Omental fat pad (tissue), 4 donors: ENCODE measurements around the gene PTPA. TPM values are rescaled to one million over a fixed set of nuclear protein-coding genes. Genes with fewer than 3 reads are reported as not detected.

ENCODE experiments used
- ATAC-seq: fragments of 150-250 bp; one replicate; pipeline ENCODE4 v1.9.1; 2016; ENCODE audit warnings: mild to moderate bottlenecking, moderate library complexity; ENCODE audit not compliant: low FRiP score
- DNase-seq: peaks from one replicate; pipeline ENCODE4 v3.0.0-alpha.2; 2019; ENCODE audit warnings: low spot score
- total RNA-seq, 4 donors: library from RNA; depleted of rRNA; stranded (reverse); fragments of >200 nt; gene quantifications; one replicate each; pipeline ENCODE4 v1.1.0, GENCODE V29; 2016
- TF ChIP-seq, protein P1 (sequence below), 3 donors: fragments of 450-650 bp; IDR thresholded peaks; one replicate each; pipeline ENCODE4 v1.5.1; 2016 to 2017; ENCODE audit warnings: antibody characterized with exemption in 3 of 3, mild to moderate bottlenecking in 3 of 3, moderate library complexity in 2 of 3

The PTPA gene
- total RNA-seq, 4 donors from 2014 or later: 37.2 to 49.5 (median 41.8) TPM

DNA sequence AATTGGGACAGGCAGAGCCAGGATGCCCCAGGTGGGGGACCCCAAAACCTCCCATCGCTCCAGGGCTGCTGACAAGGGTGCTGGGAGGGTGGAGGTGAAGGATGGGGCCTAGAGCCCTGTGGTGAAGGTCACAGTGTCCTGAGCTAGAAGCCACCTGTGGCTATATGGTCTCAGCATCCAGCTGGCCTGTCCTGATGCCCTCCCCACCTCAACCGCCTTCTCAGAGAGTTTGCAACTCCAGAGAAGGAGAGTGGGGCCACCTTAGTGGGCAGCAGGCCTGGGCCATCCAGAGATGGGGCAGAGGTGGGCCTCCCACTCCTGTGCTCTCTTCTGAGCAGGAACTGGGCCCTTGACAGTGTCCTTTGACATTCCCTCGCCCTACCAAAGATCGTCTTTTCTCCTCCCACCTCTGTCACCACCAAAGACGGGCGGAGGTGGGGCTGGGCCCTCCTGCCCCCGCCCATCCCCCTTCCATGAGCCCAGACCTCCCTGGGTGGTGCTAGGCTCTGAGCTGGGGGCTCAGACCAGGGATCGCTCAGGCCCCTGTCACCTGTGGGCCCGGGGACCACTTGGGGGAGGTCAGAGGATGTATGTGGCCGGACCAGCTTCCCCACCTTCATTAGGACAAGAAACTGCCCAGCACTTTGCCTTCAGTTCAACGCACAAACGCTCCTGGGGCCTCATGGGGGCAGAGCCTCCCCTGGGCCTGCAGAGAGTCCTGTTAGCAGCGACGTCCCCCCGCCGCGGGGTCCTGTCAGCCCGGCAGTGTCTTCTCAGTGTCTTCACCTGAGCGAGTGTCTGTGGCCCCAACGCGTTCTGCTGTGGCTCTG, 40.3 kb upstream of the PTPA start:
- ATAC-seq: no peak
- TF ChIP-seq, protein P1, sequence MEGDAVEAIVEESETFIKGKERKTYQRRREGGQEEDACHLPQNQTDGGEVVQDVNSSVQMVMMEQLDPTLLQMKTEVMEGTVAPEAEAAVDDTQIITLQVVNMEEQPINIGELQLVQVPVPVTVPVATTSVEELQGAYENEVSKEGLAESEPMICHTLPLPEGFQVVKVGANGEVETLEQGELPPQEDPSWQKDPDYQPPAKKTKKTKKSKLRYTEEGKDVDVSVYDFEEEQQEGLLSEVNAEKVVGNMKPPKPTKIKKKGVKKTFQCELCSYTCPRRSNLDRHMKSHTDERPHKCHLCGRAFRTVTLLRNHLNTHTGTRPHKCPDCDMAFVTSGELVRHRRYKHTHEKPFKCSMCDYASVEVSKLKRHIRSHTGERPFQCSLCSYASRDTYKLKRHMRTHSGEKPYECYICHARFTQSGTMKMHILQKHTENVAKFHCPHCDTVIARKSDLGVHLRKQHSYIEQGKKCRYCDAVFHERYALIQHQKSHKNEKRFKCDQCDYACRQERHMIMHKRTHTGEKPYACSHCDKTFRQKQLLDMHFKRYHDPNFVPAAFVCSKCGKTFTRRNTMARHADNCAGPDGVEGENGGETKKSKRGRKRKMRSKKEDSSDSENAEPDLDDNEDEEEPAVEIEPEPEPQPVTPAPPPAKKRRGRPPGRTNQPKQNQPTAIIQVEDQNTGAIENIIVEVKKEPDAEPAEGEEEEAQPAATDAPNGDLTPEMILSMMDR (IDR thresholded peaks at IDR 0.05): no peak
- DNase-seq: no peak

DNA sequence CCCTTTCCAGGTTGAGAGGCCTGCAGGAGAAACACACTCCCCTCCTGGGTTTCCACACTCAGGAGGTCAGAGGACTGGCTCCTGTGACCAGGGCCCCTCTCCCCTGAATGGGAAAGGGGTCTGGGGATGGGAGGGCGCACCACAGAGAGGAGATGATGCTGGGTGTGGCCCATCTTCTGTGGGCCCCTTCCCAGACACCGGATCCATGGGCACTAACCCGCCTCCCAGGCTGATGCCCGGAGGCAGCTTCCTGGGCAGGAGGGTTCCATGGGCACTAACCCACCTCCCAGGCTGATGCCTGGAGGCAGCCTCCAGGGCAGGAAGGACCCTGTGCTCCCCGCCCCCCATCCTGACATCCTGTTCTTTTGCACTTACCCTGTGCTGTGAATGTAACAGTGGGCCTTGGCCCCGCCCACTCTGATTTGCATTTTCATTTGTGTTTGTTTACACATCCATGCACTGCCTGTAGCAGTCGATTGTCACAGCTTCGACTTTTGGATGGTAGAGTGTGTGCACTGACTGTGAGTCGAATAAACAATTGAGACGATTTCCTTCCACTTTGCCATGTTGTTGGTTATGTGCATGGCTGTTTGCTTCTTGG, 39.6 kb upstream of the PTPA start:
- ATAC-seq: no peak
- TF ChIP-seq, protein P1 (IDR thresholded peaks at IDR 0.05): no peak
- no peak for DNase-seq

DNA sequence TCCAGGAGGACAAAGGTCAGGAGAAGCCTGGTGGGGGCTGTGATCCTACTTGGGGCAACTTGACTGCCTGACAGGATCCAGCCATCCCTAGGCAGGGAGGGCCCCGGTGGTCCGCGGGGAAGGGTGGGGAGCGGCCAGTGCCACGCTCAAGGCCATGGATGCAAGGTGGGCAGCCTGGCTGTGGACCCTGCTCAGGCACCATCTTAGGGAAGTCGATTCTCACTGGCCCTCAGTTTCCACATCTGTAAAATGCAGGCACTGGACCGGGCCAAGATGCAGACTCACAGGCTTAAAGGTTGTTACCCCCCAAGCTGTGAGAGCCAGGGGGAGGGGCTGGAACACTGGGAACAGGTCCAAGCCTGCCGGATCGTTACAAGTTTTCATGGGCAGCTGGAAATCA, 39.0 kb upstream of the PTPA start:
- TF ChIP-seq, protein P1 (IDR thresholded peaks at IDR 0.05): no peak
- ATAC-seq (no peak), DNase-seq (no peak)

DNA sequence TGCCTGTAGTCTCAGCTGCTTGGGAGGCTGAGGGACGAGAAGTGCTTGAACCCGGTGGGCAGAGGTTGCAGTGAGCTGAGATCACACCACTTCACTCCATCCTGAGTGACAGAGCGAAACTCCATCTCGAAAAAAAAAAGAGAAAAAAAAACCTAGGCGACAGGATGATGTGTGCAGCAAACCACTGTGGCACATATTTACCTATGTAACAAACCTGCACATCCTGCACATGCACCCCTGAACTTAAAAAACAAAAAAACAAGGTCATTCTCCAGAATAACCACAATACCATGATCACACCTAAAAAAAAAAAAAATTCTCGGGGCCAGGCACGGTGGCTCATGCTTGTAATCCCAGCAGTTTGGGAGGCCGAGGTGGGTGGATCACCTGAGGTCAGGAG, 37.8 kb upstream of the PTPA start:
- ATAC-seq (no peak), DNase-seq (no peak)
- TF ChIP-seq, protein P1 (IDR thresholded peaks at IDR 0.05): no peak

DNA sequence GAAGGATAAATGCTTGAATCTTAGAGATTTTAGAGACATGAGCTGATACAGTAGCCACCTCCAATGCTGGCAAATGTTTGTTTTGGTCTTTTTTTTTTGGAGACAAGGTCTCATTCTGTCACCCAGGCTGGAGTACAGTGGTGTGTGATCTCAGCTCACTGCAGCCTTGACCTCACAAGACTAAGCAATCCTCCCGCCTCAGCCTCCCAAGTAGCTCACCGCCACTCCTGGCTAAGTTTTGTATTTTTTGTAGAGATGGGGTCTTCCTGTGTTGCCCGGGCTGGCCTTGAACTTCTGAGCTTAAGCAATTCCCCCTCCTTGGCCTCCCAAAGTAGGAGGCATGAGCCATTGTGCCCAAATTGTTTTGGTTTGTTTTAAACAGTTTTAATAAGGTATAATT, 37.1 kb upstream of the PTPA start:
- TF ChIP-seq, protein P1 (IDR thresholded peaks at IDR 0.05): no peak
- no peak for DNase-seq
- no peak for ATAC-seq

DNA sequence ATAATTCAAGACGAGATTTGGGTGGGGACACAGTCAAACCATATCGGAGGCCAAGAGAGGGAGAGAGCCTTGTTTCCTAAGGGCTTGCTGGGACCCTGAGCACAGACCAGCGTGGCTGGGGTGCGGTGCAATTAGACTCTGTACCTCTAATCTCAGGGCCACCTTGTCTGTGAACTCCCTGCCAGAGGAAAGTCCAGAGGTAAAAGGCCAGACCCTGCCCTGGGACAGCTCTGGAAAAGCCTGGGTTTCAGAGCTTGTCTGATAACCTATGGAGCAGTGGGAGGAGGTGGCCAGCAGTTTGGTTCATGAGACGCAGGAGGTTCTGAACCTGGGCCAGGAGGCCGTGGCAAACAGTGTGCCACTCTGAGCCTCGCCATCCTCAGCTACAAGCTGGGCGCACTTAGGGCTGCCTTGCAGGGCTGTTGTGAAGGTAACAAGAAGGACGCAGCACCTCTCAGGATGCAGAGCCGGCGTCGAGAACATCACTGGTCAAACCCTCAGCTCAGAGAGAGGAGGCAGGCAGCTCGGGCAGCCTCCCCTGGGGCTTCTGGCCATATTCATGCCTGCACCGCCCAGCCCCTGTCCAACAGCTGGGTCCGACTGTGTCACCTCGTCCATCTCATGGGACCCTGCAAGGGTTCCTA, 35.1 kb upstream of the PTPA start:
- DNase-seq (no peak), ATAC-seq (no peak)
- TF ChIP-seq, protein P1 (IDR thresholded peaks at IDR 0.05): no peak
